Amniotic epithelial cell (primary cell): ENCODE measurements around the gene KMT2B.
"Not testable (repeated sequence)": the region's sequence is repeated elsewhere in the genome, so short reads cannot be mapped to it uniquely, and the experiment has no call there.

Experiments
- DNase-seq: peaks from one replicate; pipeline ENCODE4 v3.0.0-alpha.2; 2010; ENCODE audit warnings: low read depth

The KMT2B gene, protein sequence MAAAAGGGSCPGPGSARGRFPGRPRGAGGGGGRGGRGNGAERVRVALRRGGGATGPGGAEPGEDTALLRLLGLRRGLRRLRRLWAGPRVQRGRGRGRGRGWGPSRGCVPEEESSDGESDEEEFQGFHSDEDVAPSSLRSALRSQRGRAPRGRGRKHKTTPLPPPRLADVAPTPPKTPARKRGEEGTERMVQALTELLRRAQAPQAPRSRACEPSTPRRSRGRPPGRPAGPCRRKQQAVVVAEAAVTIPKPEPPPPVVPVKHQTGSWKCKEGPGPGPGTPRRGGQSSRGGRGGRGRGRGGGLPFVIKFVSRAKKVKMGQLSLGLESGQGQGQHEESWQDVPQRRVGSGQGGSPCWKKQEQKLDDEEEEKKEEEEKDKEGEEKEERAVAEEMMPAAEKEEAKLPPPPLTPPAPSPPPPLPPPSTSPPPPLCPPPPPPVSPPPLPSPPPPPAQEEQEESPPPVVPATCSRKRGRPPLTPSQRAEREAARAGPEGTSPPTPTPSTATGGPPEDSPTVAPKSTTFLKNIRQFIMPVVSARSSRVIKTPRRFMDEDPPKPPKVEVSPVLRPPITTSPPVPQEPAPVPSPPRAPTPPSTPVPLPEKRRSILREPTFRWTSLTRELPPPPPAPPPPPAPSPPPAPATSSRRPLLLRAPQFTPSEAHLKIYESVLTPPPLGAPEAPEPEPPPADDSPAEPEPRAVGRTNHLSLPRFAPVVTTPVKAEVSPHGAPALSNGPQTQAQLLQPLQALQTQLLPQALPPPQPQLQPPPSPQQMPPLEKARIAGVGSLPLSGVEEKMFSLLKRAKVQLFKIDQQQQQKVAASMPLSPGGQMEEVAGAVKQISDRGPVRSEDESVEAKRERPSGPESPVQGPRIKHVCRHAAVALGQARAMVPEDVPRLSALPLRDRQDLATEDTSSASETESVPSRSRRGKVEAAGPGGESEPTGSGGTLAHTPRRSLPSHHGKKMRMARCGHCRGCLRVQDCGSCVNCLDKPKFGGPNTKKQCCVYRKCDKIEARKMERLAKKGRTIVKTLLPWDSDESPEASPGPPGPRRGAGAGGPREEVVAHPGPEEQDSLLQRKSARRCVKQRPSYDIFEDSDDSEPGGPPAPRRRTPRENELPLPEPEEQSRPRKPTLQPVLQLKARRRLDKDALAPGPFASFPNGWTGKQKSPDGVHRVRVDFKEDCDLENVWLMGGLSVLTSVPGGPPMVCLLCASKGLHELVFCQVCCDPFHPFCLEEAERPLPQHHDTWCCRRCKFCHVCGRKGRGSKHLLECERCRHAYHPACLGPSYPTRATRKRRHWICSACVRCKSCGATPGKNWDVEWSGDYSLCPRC (N-terminal part only)

GRCh38 chr19:35717665-35718344, at the start of gene KMT2B:
Gene KMT2B (plus strand): TSS chr19:35718003. CDS start chr19:35718019, 16 bp downstream.
- DNase-seq = no peak

GRCh38 chr19:35669566-35669965, 48.2 kb upstream of the KMT2B start:
- no peak for DNase-seq

DNA sequence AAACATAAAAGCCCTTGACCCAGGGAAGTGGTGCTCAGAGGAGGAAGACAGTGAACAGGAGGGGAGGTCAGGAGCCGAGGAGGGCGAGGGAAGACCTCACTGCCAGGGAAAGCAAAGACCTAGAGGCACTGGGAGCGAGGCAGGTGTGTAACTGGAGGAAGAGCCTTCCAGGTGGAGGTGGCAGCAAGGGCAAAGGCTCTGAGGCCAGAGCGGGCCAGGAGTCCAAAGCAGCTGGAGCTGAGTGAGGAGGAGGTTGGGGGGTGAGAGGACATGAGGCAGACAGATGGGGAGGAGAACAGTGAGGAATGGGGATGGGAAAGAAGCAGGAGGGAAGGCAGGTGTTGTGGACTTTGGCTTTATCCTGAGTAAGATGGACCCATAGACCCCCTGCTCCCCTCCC, 47.8 kb upstream of the KMT2B start:
- DNase-seq = no peak

GRCh38 chr19:35670686-35671085, 47.1 kb upstream of the KMT2B start:
- DNase-seq = no peak

DNA sequence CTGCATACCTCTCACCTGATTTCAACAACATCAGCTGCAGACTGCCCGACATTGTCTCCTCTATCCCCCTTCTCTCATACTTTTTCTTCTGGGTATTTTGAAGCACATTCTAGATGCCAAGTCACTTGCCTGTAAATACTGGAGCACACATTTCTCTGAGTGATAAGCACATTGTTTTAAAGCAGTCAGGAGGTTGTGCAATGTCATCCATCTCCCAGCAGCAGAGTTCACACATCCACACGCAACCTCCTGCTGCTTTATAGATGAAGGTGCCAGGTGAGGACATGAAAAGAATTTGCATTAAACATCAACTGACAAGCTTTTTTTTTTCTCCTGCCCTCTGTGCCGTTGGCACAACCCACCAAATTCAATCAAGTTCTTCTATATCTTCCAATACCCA, 46.0 kb upstream of the KMT2B start:
- DNase-seq = peak; percentile 67

GRCh38 chr19:35673121-35673804, 44.5 kb upstream of the KMT2B start:
- peak; percentile 68 for DNase-seq

DNA sequence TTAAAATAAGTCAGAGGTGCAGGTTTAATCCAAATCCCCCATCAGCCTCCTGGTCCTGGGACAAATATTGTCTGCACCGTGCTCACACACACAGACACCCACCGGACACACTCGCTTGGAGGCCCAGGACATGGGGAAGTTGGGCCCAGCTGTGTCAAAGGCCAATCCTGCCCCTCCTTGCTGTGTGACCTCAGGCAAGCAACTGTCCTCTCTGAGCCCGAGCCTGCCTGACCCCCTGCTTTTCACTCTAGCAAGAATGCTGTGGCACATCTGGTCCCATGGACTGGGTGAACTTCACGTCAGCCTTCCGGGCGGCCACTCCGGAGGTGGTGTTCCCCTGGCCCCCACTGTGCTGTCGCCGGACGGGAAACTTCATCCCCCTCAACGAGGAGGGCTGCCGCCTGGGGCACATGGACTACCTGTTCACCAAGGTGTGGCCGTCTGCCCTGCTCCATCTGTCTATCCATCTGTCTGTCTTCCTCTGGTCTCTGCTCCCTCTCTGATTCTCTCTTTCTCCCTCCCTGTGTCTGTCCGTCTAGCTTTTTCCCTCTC, 42.1 kb upstream of the KMT2B start:
- DNase-seq = no peak

DNA sequence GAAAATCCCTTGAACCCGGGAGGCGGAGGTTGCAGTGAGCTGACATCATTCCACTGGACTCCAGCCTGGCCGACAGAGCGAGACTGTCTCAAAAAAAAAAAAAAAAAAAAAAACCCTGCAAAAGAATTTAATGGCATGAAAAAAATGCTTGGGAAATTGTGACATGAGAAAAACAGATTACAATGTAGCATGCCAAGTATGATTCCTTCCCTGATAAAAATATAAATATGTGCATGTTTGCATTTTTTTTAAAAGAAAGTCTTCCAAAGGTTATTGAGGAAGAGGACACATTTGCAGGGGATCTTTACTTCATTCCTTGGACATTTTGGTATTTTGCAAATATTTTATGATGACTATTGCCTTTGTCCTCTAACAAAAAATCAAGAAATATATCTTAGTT, 28.0 kb upstream of the KMT2B start:
- DNase-seq = no peak

GRCh38 chr19:35691106-35691505, 26.7 kb upstream of the KMT2B start:
- not testable (repeated sequence) for DNase-seq

GRCh38 chr19:35692010-35692409, 25.8 kb upstream of the KMT2B start:
- DNase-seq = no peak

- DNase-seq = no peak
Observed at GRCh38 chr19:35693422-35693821, 24.4 kb upstream of the KMT2B start.

GRCh38 chr19:35693835-35694599, 23.8 kb upstream of the KMT2B start:
- DNase-seq = peak; percentile 79

- no peak for DNase-seq
Observed at GRCh38 chr19:35695895-35696422, 21.8 kb upstream of the KMT2B start.

- no peak for DNase-seq
Observed at GRCh38 chr19:35696835-35697234, 21.0 kb upstream of the KMT2B start.

DNA sequence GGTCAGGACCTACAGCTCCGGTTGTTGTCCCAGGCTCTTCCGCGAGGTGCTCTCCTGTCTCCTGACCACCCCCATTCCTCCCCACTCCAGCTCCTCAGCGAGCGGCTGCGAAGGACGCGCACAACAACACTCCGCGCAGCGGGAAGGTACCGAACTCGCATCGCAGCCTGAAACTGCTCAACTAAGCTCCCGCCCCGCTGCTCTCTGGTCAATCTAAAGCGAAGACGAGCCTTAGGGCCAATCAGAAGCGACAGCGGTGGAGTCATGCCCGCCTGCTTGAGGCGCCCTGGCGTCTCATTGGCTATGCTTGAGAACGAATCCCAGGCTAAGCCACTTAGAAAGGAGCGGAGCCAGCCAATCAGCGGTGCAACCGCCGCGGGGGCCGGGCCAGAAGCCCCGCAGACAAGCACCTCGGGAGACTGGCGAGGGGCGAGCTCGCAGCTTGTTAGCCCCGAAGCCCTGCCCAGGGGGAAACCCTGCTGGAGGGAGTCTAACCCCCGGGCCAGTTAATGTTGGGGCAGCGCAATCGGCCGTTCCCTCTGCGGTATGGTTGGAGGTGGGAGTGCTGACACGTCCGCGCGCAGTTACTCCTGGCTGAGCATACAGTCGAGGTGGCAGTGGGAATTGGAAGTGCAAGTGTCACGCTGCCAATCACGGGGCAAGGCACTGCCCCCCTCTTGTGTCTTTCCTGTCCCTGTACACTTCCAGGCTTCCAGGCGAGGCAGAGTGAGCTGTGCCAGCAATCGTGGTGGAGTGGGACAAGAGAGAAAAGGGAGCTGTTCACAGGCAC, 15.4 kb upstream of the KMT2B start:
- DNase-seq = peak; percentile 97

DNA sequence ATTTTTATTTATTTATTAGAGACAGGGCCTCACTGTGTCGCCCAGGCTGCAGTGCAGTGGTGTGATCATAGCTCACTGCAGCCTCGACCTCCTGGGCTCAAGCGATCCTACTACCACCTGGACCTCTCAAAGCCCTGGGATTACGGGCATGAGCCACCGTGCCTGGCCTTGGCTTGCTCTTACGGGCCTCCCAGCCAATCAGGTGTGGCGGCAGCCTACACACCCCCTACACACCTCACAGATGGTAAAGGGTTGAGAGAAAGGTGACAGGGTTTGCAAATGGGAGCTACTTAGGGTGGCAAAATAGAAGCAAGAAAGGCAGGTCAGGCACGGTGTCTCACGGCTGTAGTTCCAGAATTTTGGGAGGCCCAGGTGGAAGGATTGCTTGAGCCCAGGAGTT, 14.5 kb upstream of the KMT2B start:
- DNase-seq = no peak

DNA sequence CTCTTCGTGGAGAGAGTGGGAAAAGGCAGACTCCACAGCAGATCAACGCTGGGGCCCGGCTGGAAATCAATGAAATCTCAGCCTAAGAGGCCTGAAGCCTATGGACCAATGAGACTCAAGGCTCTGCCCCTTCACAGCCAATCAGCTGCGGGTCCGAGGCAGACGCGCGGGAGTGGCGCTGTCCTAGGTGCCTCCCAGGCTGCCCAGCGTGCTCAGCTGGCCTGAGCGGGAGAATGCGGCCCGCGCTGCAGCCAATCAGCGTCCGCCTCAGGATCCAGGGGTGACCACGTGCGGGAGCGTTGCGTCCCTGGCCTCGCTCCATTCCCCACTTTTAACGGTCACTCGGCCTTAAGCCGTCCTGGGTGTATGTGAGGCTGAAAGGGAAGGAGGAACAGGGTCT, 13.6 kb upstream of the KMT2B start, which contains the start of gene ZBTB32:
TSS of gene ZBTB32 (plus strand) at position 341 of the 400 bp plus-strand sequence. CDS start 10,069 bp downstream, outside the sequence.
- DNase-seq = peak; percentile 65

DNA sequence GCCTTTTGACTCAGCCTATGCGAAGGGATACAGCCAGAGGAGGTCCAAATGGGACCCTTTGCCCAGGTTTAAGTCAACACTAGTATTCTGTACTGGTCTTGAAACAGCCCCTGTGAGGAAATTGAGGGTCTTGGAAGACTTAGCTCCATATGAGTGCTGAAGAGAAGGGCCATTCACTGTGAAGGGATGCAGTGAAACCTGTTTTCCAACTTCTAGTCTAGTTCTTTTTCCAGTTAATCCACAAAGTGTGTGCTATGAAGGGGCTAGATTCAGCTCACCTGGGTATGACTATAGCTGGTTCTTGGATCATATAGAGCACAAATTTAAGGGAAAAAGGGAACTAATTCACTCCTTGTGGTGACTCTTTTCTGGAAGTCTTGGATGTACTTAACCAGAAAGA, 9.4 kb upstream of the KMT2B start:
- no peak for DNase-seq
